Endodermal cell (in vitro differentiated cells): ENCODE results near the gene LINC00305. TPM values are rescaled to one million over a fixed set of nuclear protein-coding genes. Genes with fewer than 3 reads are reported as not detected.

ENCODE experiments used
- DNase-seq: peaks from one replicate; pipeline ENCODE4 v3.0.0-alpha.2; 2017
- H3K27ac ChIP-seq: 2 replicates; pipeline ENCODE4 v1.5.1; 2013; ENCODE audit warnings: mild to moderate bottlenecking, low read depth, low read length, moderate library complexity
- H3K27me3 ChIP-seq: 2 replicates; pipeline ENCODE4 v1.6.1; 2013; ENCODE audit warnings: mild to moderate bottlenecking, low read length, moderate library complexity; ENCODE audit not compliant: insufficient read depth, control insufficient read depth, poor library complexity, severe bottlenecking
- H3K36me3 ChIP-seq: 2 replicates; pipeline ENCODE4 v1.7.0; 2013; ENCODE audit warnings: mild to moderate bottlenecking, low read length, moderate library complexity; ENCODE audit not compliant: control insufficient read depth, insufficient read depth
- H3K4me1 ChIP-seq: one replicate; pipeline ENCODE4 v1.7.0; 2013; ENCODE audit warnings: low read length; ENCODE audit not compliant: control insufficient read depth, insufficient read depth
- H3K4me3 ChIP-seq: 2 replicates; pipeline ENCODE4 v1.5.1; 2013; ENCODE audit warnings: mild to moderate bottlenecking, low read length, moderate library complexity
- H3K9ac ChIP-seq: 2 replicates; pipeline ENCODE4 v1.6.1; 2013; ENCODE audit warnings: mild to moderate bottlenecking, low read length, moderate library complexity; ENCODE audit not compliant: poor library complexity, severe bottlenecking; ENCODE audit errors: extremely low read depth
- H3K9me3 ChIP-seq: 2 replicates; pipeline ENCODE4 v1.6.1; 2013; ENCODE audit warnings: mild to moderate bottlenecking, low read length, moderate library complexity; ENCODE audit not compliant: control insufficient read depth
- H3K27ac Mint-ChIP-seq: 2 replicates; pipeline ENCODE4 v1.8.0; 2020; ENCODE audit warnings: mixed read lengths
- H3K27me3 Mint-ChIP-seq: 2 replicates; pipeline ENCODE4 v1.8.0; 2021; ENCODE audit warnings: mild to moderate bottlenecking, mixed read lengths; ENCODE audit not compliant: insufficient read depth
- H3K36me3 Mint-ChIP-seq: 2 replicates; pipeline ENCODE4 v1.8.0; 2020; ENCODE audit warnings: low read depth, mixed read lengths
- H3K4me1 Mint-ChIP-seq: 2 replicates; pipeline ENCODE4 v1.8.0; 2020; ENCODE audit warnings: mixed read lengths
- H3K4me3 Mint-ChIP-seq: 2 replicates; pipeline ENCODE4 v1.8.0; 2020; ENCODE audit warnings: mild to moderate bottlenecking, moderate library complexity, mixed read lengths
- H3K9me3 Mint-ChIP-seq: 2 replicates; pipeline ENCODE4 v1.8.0; 2020; ENCODE audit warnings: mild to moderate bottlenecking, mixed read lengths
- WGBS, 2 experiments: methylation state at CpG; one replicate each; pipeline versions ENCODE4 v1.1.5 to v1.1.7; 2013; ENCODE audit warnings: missing lambda C conversion rate in 2 of 2, mixed read lengths in 1 of 2; ENCODE audit not compliant: insufficient coverage in 1 of 2, insufficient read length in 1 of 2; 5-methylcytosine and 5-hydroxymethylcytosine counted together
- total RNA-seq, 2 donors: library from RNA; stranded (reverse); fragmentation: NEBNext Ultra II Directional in 1 of 2; extraction: Animal tissue kit (Norgen Biotek cat#: 25700) in 1 of 2; gene quantifications; 2 replicates in 1 of 2; 3 replicates in 1 of 2; pipeline ENCODE4 v1.2.1, GENCODE V29; 2021
- TF ChIP-seq, protein P1 (sequence below): fragments of 200-600 bp; sonication (generic); conservative IDR thresholded peaks from 2 replicates; pipeline ENCODE4 v1.5.0; 2021; ENCODE audit warnings: antibody characterized with exemption, mild to moderate bottlenecking

The LINC00305 gene
- total RNA-seq, 2 donors from 2014 or later = not detected

- DNase-seq = no peak
- H3K4me1 ChIP-seq = peaks cover 3% of the 10 kb centered on the region
- peak overlapping the region; percentile 1 for H3K27ac Mint-ChIP-seq
Measured at GRCh38 chr18:64100116-64100922, 48.6 kb downstream of the LINC00305 start.

GRCh38 chr18:64099244-64099643 lies 49.6 kb downstream of the LINC00305 start:
- Mint-ChIP-seq H3K27ac (no peak overlapping the region), H3K36me3 (no peaks in the 10 kb centered on the region), H3K9me3 (no peaks in the 10 kb centered on the region), H3K27me3 (no peaks in the 10 kb centered on the region), H3K4me1 (peaks cover 16% of the 10 kb centered on the region), H3K4me3 (no peak overlapping the region)
- Histone ChIP-seq H3K27ac (no peak overlapping the region), H3K4me3 (no peak overlapping the region), H3K4me1 (peaks cover 3% of the 10 kb centered on the region), H3K9me3 (no peaks in the 10 kb centered on the region), H3K9ac (no peak overlapping the region), H3K36me3 (no peaks in the 10 kb centered on the region), H3K27me3 (no peaks in the 10 kb centered on the region)
- TF ChIP-seq, protein P1, sequence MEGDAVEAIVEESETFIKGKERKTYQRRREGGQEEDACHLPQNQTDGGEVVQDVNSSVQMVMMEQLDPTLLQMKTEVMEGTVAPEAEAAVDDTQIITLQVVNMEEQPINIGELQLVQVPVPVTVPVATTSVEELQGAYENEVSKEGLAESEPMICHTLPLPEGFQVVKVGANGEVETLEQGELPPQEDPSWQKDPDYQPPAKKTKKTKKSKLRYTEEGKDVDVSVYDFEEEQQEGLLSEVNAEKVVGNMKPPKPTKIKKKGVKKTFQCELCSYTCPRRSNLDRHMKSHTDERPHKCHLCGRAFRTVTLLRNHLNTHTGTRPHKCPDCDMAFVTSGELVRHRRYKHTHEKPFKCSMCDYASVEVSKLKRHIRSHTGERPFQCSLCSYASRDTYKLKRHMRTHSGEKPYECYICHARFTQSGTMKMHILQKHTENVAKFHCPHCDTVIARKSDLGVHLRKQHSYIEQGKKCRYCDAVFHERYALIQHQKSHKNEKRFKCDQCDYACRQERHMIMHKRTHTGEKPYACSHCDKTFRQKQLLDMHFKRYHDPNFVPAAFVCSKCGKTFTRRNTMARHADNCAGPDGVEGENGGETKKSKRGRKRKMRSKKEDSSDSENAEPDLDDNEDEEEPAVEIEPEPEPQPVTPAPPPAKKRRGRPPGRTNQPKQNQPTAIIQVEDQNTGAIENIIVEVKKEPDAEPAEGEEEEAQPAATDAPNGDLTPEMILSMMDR = no peak
- DNase-seq = no peak
- 85 to 91% methylated on average over 2 to 3 of the region's 3 CpGs for WGBS, 2 experiments

More at GRCh38 chr18:64100116-64100922, 48.6 kb downstream of the LINC00305 start:
- Mint-ChIP-seq H3K4me1 (peaks cover 11% of the 10 kb centered on the region), H3K27me3 (no peaks in the 10 kb centered on the region), H3K4me3 (no peak overlapping the region), H3K36me3 (no peaks in the 10 kb centered on the region), H3K9me3 (no peaks in the 10 kb centered on the region)
- TF ChIP-seq, protein P1 = peak; percentile 15
- H3K36me3 ChIP-seq = no peaks in the 10 kb centered on the region
- WGBS, 2 experiments = 70 to 75% methylated on average over 4 to 5 of the region's 6 CpGs
- H3K27me3 ChIP-seq = no peaks in the 10 kb centered on the region
- no peak overlapping the region for H3K27ac ChIP-seq
- H3K9ac ChIP-seq = no peak overlapping the region
- no peaks in the 10 kb centered on the region for H3K9me3 ChIP-seq
- H3K4me3 ChIP-seq = no peak overlapping the region

- H3K4me1 ChIP-seq = peaks cover 3% of the 10 kb centered on the region
- H3K36me3 ChIP-seq = no peaks in the 10 kb centered on the region
- no peaks in the 10 kb centered on the region for H3K27me3 Mint-ChIP-seq
- peaks cover 16% of the 10 kb centered on the region for H3K4me1 Mint-ChIP-seq
- no peak overlapping the region for H3K4me3 ChIP-seq
- TF ChIP-seq, protein P1 = peak; percentile 76
- H3K27ac Mint-ChIP-seq = no peak overlapping the region
- H3K27ac ChIP-seq = no peak overlapping the region
- DNase-seq = no peak
- H3K9me3 Mint-ChIP-seq = no peaks in the 10 kb centered on the region
- H3K9me3 ChIP-seq = no peaks in the 10 kb centered on the region
- no peak overlapping the region for H3K9ac ChIP-seq
- H3K4me3 Mint-ChIP-seq = no peak overlapping the region
- H3K36me3 Mint-ChIP-seq = no peaks in the 10 kb centered on the region
- H3K27me3 ChIP-seq = no peaks in the 10 kb centered on the region
- 95 to 100% methylated on average over 1 of the region's 3 CpGs for WGBS, 2 experiments
Measured at GRCh38 chr18:64097497-64097896, 51.4 kb downstream of the LINC00305 start.
